ENCODE measurements around the gene PODN.

DNA sequence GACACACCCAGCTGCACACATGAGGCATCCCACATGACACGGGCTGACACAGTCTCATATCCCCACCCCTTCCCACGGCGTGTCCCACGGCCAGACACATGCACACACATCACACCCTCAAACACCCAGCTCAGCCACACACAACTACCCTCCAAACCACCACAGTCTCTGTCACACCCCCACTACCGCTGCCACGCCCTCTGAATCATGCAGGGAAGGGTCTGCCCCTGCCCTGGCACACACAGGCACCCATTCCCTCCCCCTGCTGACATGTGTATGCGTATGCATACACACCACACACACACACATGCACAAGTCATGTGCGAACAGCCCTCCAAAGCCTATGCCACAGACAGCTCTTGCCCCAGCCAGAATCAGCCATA is 22.6 kb downstream of the PODN start:
- TF ChIP-seq, protein P1, sequence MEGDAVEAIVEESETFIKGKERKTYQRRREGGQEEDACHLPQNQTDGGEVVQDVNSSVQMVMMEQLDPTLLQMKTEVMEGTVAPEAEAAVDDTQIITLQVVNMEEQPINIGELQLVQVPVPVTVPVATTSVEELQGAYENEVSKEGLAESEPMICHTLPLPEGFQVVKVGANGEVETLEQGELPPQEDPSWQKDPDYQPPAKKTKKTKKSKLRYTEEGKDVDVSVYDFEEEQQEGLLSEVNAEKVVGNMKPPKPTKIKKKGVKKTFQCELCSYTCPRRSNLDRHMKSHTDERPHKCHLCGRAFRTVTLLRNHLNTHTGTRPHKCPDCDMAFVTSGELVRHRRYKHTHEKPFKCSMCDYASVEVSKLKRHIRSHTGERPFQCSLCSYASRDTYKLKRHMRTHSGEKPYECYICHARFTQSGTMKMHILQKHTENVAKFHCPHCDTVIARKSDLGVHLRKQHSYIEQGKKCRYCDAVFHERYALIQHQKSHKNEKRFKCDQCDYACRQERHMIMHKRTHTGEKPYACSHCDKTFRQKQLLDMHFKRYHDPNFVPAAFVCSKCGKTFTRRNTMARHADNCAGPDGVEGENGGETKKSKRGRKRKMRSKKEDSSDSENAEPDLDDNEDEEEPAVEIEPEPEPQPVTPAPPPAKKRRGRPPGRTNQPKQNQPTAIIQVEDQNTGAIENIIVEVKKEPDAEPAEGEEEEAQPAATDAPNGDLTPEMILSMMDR (IDR thresholded peaks at IDR 0.05; ENCODE audit: extremely low read depth in 1 of 2, insufficient read depth in 1 of 2, low read depth in 1 of 2, low read length in 2 of 2), result no peak
- TF ChIP-seq, protein P2, sequence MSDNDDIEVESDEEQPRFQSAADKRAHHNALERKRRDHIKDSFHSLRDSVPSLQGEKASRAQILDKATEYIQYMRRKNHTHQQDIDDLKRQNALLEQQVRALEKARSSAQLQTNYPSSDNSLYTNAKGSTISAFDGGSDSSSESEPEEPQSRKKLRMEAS (IDR thresholded peaks at IDR 0.05; ENCODE audit: insufficient read depth, insufficient read length), result no peak
- TF ChIP-seq POLR2A (IDR thresholded peaks at IDR 0.05; ENCODE audit: low read depth, low read length), result no peak
- no peak for TF ChIP-seq GATA2 (IDR thresholded peaks at IDR 0.05; ENCODE audit: insufficient read depth, insufficient read length, low read depth, low read length)
- TF ChIP-seq POLR2AphosphoS5 (IDR thresholded peaks at IDR 0.05; ENCODE audit: insufficient read depth, low read depth, low read length), result no peak
- no peak for TF ChIP-seq JUN (IDR thresholded peaks at IDR 0.05; ENCODE audit: borderline replicate concordance, insufficient read depth, insufficient read length, low read depth)
- TF ChIP-seq EZH2 (IDR thresholded peaks at IDR 0.05; ENCODE audit: borderline replicate concordance, low read depth, low read length, severe bottlenecking), result no peak
- TF ChIP-seq MYC (IDR thresholded peaks at IDR 0.05; ENCODE audit: low read depth, low read length), result no peak
- no peak for TF ChIP-seq FOS (IDR thresholded peaks at IDR 0.05; ENCODE audit: borderline replicate concordance, insufficient read depth, low read length)
